ENCODE results near the gene KCNH1. TPM values are rescaled to one million over a fixed set of nuclear protein-coding genes. Genes with fewer than 3 reads are reported as not detected.
A peak's percentile ranks its signal among the peaks of the same experiment; 100 is the strongest.

The KCNH1 gene
- polyA plus RNA-seq, 3 donors: 0.26 to 0.73 (median 0.31) TPM

DNA sequence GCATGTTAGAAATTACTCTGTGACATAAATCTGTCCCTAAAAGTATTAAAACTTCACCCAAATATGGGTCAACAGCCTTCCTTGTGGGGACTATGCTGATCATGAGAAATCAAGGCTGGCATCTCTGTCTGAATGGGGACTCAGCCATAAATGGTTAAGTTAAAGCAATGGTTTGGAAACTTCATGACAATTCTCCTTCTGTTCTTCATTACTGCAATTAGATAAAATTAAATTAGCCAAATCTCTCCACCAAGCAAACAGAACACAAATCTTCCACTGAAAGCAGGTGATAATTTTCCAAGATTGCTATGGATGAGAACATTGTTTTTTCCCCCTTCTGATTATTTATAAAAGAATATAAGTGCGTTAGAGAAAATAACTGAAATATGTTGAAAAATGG lies 346.1 kb downstream of the KCNH1 start:
- no peak for DNase-seq (ENCODE audit: extremely low read depth in 1 of 11, low read depth in 9 of 11, low spot score in 4 of 11)

DNA sequence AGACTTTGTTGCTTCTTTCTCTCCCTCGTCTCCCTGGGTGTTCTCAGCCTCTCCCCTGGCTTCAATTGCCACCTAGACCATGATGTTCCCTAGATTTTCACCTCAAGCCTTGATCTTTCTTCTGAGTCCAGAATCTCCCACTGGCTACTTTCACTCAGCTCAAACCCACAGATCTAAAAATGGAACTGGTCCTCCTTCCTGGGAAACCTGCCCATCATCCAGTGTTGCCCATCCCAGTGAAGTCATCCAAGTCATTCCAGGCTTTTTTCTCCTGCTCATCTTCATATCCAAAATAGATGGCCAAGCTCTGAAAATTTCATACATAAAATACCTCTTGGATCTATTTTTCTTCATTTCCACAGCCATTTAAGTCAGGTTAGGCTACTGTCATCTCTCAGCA lies 347.4 kb downstream of the KCNH1 start:
- no peak for DNase-seq (ENCODE audit: extremely low read depth in 1 of 11, low read depth in 9 of 11, low spot score in 4 of 11)

- no peak for DNase-seq (ENCODE audit: extremely low read depth in 1 of 11, low read depth in 9 of 11, low spot score in 4 of 11)
Measured at GRCh38 chr1:210783925-210784324, 350.0 kb downstream of the KCNH1 start.

DNA sequence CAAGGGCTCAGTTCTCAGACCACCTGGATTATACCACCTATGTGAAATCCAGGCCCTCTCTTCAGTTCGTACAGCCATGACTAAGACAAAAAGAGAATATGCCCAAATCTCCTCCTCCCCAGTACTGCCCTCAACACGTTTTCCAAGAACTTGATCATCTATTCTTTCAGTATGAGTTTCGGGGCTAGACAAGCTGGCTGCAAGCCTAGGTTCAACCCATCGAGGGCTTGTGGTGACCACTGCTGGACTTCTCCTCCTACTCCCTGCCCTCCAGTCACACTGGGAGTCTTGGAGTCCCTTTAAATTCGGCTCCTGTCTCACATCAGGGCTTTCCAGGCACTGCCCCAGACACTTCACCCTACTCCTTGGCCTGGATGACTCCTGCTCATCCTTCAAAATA lies 352.3 kb downstream of the KCNH1 start:
- no peak for DNase-seq (ENCODE audit: extremely low read depth in 1 of 11, low read depth in 9 of 11, low spot score in 4 of 11)

DNA sequence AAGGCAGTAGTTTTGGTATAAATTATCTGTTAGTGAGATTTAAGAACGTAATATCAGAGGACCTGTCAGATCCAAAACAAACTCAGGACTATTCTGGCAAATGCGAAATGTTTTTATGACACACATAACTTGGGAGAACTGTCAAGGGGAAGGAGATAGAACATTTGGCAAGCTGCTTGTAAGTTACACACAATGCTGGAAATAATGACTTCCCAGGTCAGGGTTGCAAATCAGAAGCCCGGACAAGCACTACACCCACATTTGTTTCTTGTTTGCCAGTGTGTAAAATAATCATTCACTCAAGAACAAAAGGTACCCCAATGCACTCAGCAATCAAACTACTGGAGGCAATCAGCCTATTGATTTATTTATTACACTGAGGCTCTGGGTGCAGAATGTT lies 354.7 kb downstream of the KCNH1 start:
- peak in 8 of 11 donors; percentile 9 to 39 (median 24) for DNase-seq (ENCODE audit: extremely low read depth in 1 of 11, low read depth in 9 of 11, low spot score in 4 of 11)

DNA sequence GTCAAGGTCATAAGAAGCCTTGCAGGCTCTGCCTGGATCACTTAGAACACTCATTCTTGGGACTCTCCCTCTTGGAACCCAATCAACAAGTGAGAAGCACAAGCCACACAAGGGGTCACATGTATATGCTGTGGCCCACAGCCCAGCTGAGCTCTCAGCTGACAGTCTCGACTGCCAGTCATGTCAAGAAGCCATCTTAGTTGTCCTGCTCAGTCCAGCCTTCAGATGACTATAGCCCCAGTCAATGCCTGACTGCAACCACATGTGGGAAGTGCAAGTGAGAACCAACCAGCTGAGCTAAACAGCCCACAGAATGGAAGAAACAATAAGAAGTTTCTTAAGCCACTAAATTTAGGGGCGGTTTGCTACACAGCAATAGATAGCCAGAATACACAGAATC lies 356.0 kb downstream of the KCNH1 start:
- no peak for DNase-seq (ENCODE audit: extremely low read depth in 1 of 11, low read depth in 9 of 11, low spot score in 4 of 11)

DNA sequence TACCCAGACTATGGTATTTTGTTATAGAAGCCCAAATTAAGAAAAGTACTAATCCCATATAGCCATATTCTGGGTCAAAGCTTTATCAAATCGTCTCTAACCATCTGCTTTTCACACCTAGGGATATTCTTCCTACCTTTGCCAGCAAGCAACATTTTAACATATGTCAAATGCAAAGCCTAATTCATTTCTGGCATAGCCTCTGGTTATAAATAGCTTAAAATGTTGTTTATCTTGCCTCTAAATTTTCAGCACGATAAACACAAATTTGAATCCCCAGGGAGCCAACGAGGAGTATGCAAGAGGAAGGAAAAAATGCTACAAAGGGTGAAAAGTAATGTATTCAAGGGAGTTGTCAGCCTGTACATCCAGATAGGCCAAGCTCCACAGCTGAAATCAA lies 357.2 kb downstream of the KCNH1 start:
- no peak for DNase-seq (ENCODE audit: extremely low read depth in 1 of 11, low read depth in 9 of 11, low spot score in 4 of 11)

DNA sequence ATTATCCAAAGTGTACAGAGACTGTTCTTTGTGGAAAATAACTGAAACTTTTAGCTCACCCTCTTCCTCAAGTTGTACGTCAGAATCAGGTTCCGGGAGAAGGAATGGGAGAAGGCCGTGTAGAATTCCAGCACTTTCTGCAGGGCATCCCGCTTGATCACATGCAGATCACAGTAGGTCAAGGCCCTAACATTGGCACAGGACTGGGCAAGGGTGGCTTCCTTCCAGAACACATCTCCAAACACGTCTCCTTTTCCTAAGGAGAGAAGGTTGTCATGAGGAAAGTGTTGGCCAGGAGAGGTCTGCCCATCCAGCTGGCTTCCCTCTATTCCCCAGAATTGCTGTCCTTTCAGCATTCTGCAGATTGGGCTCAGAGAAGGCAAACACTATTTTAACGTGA lies 358.7 kb downstream of the KCNH1 start:
- no peak for DNase-seq (ENCODE audit: extremely low read depth in 1 of 11, low read depth in 9 of 11, low spot score in 4 of 11)

GRCh38 chr1:210773450-210773849 lies 360.5 kb downstream of the KCNH1 start:
- no peak for DNase-seq (ENCODE audit: extremely low read depth in 1 of 11, low read depth in 9 of 11, low spot score in 4 of 11)

DNA sequence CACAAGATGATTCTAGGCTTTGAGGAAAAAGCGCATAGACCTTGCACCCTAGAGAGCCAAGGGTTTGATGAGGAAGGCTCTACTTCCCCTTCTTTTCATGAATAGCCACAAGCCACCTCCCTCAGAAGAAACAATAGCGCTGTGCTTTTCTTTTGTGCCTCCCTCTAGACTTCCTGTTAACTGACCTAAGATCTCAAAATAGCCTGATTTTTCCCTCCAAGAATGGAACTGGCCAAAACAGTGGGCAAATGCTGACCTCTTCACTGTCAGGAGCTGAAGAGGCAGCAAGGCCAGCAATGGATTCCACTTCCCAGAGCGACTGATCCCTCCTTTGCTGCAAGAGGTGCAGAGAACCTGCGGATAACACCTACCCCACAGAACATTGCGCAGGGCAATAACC lies 362.8 kb downstream of the KCNH1 start:
- no peak for DNase-seq (ENCODE audit: extremely low read depth in 1 of 11, low read depth in 9 of 11, low spot score in 4 of 11)

GRCh38 chr1:210770396-210770984 lies 363.5 kb downstream of the KCNH1 start:
- DNase-seq (ENCODE audit: extremely low read depth in 1 of 11, low read depth in 9 of 11, low spot score in 4 of 11): no peak

DNA sequence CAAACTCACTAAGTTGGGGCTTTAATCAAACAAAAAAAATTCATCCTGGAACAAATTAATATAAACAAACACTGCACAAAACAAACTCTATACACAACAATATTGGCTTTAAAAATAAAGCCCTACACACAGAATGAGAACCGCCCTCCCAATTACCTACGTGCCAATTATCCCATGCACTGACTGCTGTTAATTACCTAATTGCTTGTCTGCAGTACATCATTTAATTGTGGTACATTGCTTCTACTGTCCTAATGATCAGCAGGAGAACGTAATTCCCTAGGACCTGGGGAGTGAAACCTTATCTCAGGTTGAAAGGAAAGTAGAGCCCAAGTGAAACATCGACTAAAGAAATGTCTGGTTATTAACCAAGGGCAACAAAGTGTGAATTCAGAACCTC lies 364.5 kb downstream of the KCNH1 start:
- no peak for DNase-seq (ENCODE audit: extremely low read depth in 1 of 11, low read depth in 9 of 11, low spot score in 4 of 11)

- no peak for DNase-seq (ENCODE audit: extremely low read depth in 1 of 11, low read depth in 9 of 11, low spot score in 4 of 11)
Measured at GRCh38 chr1:210764536-210764935, 369.4 kb downstream of the KCNH1 start.

GRCh38 chr1:210758761-210759160 lies 375.2 kb downstream of the KCNH1 start:
- DNase-seq (ENCODE audit: extremely low read depth in 1 of 11, low read depth in 9 of 11, low spot score in 4 of 11): no peak

DNA sequence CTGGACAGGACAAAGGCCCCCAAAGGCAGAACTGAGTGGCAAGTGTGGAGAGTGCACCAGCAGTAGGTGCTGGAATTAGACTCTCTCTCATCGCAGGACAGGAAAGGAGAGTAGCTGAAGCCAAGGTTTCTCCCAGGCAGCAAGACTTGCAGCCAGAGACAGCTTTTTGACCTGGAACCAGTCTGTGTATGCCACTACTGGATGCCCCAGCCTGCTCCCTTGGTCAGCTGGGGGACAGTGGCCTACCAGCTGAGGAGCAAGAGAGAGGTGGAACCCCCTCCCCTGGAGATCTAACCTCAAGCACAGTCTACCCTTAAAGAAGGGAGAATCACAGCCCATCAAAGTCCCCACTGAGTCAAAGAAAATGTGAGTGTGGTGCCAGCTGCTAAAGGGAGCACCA lies 375.7 kb downstream of the KCNH1 start:
- no peak for DNase-seq (ENCODE audit: extremely low read depth in 1 of 11, low read depth in 9 of 11, low spot score in 4 of 11)

GRCh38 chr1:210757677-210758076 lies 376.3 kb downstream of the KCNH1 start:
- DNase-seq (ENCODE audit: extremely low read depth in 1 of 11, low read depth in 9 of 11, low spot score in 4 of 11): no peak

GRCh38 chr1:210755991-210756659 lies 377.8 kb downstream of the KCNH1 start:
- no peak for DNase-seq (ENCODE audit: extremely low read depth in 1 of 11, low read depth in 9 of 11, low spot score in 4 of 11)

GRCh38 chr1:210754878-210755665 lies 378.9 kb downstream of the KCNH1 start:
- peak in 3 of 11 donors; percentile 9 to 23 (median 22) for DNase-seq (ENCODE audit: extremely low read depth in 1 of 11, low read depth in 9 of 11, low spot score in 4 of 11)

GRCh38 chr1:210751911-210752310 lies 382.0 kb downstream of the KCNH1 start:
- DNase-seq (ENCODE audit: extremely low read depth in 1 of 11, low read depth in 9 of 11, low spot score in 4 of 11): no peak

- DNase-seq (ENCODE audit: extremely low read depth in 1 of 11, low read depth in 9 of 11, low spot score in 4 of 11): no peak
Measured at GRCh38 chr1:210750468-210750867, 383.5 kb downstream of the KCNH1 start.
